Stimulated activated CD8-positive, alpha-beta memory T cell treated with anti-CD3 and anti-CD28 coated beads, Interleukin-7, amount 100 ng/mL, for 4 hours (primary cell): ENCODE measurements around the gene SON.
A peak's percentile ranks its signal among the peaks of the same experiment; 100 is the strongest.
"Not testable (repeated sequence)": the region's sequence is repeated elsewhere in the genome, so short reads cannot be mapped to it uniquely, and the experiment has no call there.

Source experiments
- DNase-seq, 2 donors: peaks; one replicate each; pipeline ENCODE4 v3.0.0-alpha.2; 2020; ENCODE audit warnings: low read depth in 2 of 2

Gene SON, protein sequence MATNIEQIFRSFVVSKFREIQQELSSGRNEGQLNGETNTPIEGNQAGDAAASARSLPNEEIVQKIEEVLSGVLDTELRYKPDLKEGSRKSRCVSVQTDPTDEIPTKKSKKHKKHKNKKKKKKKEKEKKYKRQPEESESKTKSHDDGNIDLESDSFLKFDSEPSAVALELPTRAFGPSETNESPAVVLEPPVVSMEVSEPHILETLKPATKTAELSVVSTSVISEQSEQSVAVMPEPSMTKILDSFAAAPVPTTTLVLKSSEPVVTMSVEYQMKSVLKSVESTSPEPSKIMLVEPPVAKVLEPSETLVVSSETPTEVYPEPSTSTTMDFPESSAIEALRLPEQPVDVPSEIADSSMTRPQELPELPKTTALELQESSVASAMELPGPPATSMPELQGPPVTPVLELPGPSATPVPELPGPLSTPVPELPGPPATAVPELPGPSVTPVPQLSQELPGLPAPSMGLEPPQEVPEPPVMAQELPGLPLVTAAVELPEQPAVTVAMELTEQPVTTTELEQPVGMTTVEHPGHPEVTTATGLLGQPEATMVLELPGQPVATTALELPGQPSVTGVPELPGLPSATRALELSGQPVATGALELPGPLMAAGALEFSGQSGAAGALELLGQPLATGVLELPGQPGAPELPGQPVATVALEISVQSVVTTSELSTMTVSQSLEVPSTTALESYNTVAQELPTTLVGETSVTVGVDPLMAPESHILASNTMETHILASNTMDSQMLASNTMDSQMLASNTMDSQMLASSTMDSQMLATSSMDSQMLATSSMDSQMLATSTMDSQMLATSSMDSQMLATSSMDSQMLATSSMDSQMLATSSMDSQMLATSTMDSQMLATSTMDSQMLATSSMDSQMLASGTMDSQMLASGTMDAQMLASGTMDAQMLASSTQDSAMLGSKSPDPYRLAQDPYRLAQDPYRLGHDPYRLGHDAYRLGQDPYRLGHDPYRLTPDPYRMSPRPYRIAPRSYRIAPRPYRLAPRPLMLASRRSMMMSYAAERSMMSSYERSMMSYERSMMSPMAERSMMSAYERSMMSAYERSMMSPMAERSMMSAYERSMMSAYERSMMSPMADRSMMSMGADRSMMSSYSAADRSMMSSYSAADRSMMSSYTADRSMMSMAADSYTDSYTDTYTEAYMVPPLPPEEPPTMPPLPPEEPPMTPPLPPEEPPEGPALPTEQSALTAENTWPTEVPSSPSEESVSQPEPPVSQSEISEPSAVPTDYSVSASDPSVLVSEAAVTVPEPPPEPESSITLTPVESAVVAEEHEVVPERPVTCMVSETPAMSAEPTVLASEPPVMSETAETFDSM (N-terminal part only)

DNA sequence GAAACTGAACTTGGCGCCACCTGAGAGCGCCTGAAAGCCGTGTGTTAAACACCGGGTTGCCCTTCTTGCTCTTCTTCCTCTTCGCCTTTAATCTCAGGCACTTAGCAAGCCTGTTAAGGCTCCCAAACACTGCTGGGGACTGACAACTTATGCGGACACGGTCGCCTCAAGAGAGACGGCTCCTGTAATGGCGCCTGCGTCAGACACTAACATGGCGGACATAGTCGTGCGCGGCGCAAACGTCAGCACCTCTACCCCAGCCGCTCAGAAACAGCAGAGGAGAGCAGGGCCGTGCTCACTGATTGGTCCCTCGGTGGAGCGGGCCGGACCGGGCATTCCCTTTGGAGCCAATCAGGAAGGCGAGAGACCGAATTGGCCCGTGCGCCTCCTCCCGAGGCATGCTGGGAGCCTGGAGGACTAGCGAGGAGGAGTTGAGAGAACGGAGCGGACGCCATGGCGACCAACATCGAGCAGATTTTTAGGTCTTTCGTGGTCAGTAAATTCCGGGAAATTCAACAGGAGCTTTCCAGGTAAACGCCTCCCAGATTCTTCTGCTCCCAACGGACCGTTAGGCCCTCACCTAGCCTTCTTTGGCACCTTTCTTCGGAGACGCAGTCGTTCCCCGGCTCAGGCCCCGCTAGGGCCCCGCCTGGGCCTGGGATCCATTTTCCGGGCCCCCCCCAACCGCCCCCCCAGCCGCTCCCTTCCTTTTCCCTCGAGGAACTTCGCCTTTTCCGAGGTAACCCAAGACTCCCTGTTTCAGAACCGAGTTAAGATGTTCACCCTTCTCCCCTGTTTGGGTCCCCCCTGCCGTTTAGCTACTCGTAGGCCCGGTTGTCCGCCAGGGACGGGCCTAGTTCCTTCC lies at the start of gene SON:
TSS of gene SON (plus strand) at position 399 of the 865 bp plus-strand sequence. CDS start at position 454, 55 bp downstream.
- peak; percentile 97 to 98 for DNase-seq

GRCh38 chr21:33493756-33494155 lies 49.1 kb upstream of the SON start:
- no peak for DNase-seq

DNA sequence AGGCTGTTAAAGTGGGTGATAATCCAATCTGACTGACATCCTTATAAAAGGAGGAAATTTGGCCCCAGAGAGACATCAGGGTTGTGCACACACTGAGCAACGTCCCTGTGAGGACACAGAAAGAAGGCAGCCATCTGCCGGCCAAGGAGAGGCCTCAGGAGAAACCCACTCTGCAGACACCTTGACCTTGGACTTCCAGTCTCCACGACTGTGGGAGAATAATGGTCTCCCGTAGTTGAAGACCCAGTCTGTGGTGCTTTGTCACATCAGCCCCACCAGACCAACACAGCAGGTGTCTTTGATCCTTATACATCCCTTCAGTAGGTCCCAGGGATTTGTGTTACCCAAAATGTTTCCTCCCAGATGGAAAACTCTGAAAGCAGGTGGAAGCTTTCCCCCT lies 47.1 kb upstream of the SON start:
- no peak for DNase-seq

- DNase-seq, result no peak
Measured at GRCh38 chr21:33496345-33496744, 46.5 kb upstream of the SON start.

GRCh38 chr21:33505833-33506232 lies 37.0 kb upstream of the SON start:
- DNase-seq, result no peak

DNA sequence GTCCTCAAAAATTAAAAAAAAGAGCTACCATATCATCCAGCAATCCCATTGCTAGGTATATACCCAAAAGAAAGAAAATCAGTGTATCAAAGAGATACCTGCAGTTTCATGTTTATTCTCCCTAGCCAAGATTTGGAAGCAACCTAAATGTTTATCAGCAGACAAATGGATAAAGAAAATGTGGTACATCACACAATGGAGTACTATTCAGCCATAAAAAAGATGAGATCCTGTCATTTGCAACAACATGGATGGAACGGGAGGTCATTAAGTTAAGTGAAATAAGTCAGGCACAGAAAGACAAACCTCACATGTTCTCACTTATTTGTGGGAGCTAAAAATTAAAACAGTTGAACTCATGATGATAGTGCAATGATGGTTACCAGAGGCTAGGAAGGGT lies 35.8 kb upstream of the SON start:
- DNase-seq, result not testable (repeated sequence)

- DNase-seq, result no peak
Measured at GRCh38 chr21:33510826-33511225, 32.0 kb upstream of the SON start.

- no peak for DNase-seq
Measured at GRCh38 chr21:33511639-33512038, 31.2 kb upstream of the SON start.

- DNase-seq, result no peak
Measured at GRCh38 chr21:33512481-33512880, 30.4 kb upstream of the SON start.

- DNase-seq, result no peak
Measured at GRCh38 chr21:33514229-33514628, 28.6 kb upstream of the SON start.

GRCh38 chr21:33518899-33519298 lies 23.9 kb upstream of the SON start:
- no peak for DNase-seq

- DNase-seq, result no peak
Measured at GRCh38 chr21:33522297-33522952, 20.4 kb upstream of the SON start.

GRCh38 chr21:33522953-33523349 lies 19.9 kb upstream of the SON start:
- no peak for DNase-seq

DNA sequence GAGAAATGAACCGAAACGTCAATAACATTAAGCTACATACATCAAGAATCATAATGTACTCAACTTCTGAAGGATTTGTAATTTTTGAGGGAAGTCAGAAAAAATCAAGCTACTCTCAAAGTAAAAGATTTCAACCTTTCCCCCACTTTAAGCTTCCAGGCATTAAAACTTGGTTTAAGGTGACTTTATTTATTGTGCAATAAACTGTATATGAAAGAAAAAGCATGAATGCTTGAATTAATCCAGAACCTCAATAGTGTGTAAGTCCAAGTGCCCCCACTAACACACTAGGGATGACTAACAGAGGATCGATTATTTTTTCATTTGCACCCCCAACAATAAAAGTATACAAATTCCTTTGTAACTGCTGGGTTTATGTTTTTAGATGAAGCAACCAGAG lies 11.8 kb upstream of the SON start:
- no peak for DNase-seq

DNA sequence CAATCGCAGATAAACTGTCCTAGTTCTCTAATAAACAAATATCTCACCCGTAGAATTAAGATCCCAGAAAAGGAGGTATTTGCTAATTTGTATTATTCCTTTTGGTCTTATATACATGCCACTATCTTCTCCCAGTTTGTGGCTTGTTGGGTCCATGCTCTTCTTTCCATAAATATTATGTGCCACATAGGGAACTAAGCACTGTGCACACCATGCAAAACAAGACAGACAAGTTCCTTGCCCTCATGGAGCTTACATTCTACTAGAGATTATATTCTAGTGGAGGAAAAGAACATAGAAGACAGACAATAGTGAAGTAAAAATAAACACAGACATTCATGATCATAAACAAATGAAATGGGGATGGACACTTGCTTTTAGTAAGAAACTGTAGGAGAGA lies 5.6 kb upstream of the SON start:
- DNase-seq, result no peak

- DNase-seq, result no peak
Measured at GRCh38 chr21:33539616-33540015, 3.2 kb upstream of the SON start.

DNA sequence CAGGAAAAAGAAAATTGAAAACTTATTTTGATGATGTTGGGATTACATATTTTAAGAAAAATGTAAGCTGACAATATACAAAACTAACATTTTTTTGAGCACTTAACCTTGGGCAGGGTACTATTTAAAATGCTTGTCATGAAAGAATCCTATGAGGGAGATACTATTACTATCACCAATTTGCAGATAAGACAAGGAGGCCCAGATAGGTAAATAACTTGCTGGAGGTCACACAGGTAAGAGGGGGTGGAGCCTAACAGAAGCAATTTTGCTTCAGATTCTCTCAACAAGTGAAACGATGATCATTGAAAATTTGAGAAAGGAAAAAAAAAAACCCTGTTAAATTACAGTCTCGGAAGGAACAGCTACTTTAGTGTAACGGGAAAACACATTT lies 2.1 kb upstream of the SON start:
- DNase-seq, result no peak

GRCh38 chr21:33541105-33541711 lies 1.6 kb upstream of the SON start:
- DNase-seq, result no peak

GRCh38 chr21:33541756-33542639 lies 840 bp upstream of the SON start, which contains the start of gene GART:
Gene GART (minus strand): TSS chr21:33542117. CDS start chr21:33539315, 2,802 bp downstream.
- peak; percentile 62 to 79 for DNase-seq
